ENCODE data around the gene STRN4. TPM values are rescaled to one million over a fixed set of nuclear protein-coding genes. Genes with fewer than 3 reads are reported as not detected.

STRN4 gene
- polyA plus RNA-seq, 1 donor from 2014 or later, result 153 TPM

DNA sequence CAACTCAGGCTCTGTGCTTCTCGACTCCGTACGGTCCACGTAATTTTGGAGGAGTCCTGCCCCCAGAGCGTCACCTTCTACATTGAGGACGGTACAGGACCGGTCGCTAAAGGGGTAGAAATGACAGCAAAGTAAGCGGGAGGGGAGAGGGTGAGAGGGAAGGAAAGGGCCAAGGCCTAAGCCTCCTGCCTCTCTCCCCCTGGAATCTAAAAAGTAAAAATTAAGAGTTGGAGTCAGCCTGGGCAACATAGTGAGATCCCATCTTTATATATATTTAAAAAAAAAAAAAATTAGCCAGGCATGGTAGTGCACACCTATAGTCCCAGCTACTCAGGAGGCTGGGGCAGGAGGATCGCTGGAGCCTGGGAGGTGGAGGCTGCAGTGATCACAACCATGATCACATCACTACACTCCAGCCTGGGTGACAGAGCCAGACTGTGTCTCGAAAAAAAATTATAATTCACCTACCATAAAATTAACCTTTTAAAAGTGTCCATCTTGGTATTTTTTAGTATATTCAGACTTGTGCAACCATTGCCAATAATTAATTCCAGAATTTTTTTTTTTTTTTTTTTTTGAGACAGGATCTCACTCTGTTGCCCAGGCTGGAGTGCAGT is 29.5 kb upstream of the STRN4 start:
- Histone ChIP-seq H3K4me2 (ENCODE audit: low read length) (no peak overlapping the region), H4K20me1 (ENCODE audit: insufficient read depth) (no peaks in the 10 kb centered on the region), H3K79me2 (replicated peaks; ENCODE audit: insufficient read depth, low read length) (no peaks in the 10 kb centered on the region), H2AFZ (ENCODE audit: low read depth, low read length) (no peak overlapping the region), H3K27me3 (ENCODE audit: insufficient read depth, low read depth, low read length) (no peaks in the 10 kb centered on the region), H3K27ac (ENCODE audit: low read length) (no peak overlapping the region), H3K4me3 (ENCODE audit: low read length) (no peak overlapping the region), H3K36me3 (ENCODE audit: insufficient read depth, low read length) (no peaks in the 10 kb centered on the region), H3K9me3 (ENCODE audit: low read length) (no peaks in the 10 kb centered on the region), H3K9me2 (ENCODE audit: insufficient read depth, low read length) (no peaks in the 10 kb centered on the region), H3F3A (ENCODE audit: insufficient read depth, low read length, poor library complexity, severe bottlenecking) (no peaks in the 10 kb centered on the region), H3K9ac (ENCODE audit: low read length) (no peak overlapping the region)
- no peak for TF ChIP-seq SMC3 (conservative IDR thresholded peaks at IDR 0.05; ENCODE audit: poor library complexity)
- TF ChIP-seq TAF1 (IDR thresholded peaks at IDR 0.05; ENCODE audit: low read depth), result no peak
- TF ChIP-seq RAD21 (conservative IDR thresholded peaks at IDR 0.05), result no peak
- TF ChIP-seq EZH2 (IDR thresholded peaks at IDR 0.05; ENCODE audit: borderline replicate concordance, insufficient read depth, low read length, poor library complexity, severe bottlenecking), result no peak
- TF ChIP-seq, protein P1, sequence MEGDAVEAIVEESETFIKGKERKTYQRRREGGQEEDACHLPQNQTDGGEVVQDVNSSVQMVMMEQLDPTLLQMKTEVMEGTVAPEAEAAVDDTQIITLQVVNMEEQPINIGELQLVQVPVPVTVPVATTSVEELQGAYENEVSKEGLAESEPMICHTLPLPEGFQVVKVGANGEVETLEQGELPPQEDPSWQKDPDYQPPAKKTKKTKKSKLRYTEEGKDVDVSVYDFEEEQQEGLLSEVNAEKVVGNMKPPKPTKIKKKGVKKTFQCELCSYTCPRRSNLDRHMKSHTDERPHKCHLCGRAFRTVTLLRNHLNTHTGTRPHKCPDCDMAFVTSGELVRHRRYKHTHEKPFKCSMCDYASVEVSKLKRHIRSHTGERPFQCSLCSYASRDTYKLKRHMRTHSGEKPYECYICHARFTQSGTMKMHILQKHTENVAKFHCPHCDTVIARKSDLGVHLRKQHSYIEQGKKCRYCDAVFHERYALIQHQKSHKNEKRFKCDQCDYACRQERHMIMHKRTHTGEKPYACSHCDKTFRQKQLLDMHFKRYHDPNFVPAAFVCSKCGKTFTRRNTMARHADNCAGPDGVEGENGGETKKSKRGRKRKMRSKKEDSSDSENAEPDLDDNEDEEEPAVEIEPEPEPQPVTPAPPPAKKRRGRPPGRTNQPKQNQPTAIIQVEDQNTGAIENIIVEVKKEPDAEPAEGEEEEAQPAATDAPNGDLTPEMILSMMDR (IDR thresholded peaks at IDR 0.05; ENCODE audit: poor library complexity, severe bottlenecking), result no peak
- no peak for TF ChIP-seq EP300 (conservative IDR thresholded peaks at IDR 0.05; ENCODE audit: poor library complexity, severe bottlenecking)
- no peak for TF ChIP-seq POLR2AphosphoS5 (IDR thresholded peaks at IDR 0.05)
- TF ChIP-seq, protein P2, sequence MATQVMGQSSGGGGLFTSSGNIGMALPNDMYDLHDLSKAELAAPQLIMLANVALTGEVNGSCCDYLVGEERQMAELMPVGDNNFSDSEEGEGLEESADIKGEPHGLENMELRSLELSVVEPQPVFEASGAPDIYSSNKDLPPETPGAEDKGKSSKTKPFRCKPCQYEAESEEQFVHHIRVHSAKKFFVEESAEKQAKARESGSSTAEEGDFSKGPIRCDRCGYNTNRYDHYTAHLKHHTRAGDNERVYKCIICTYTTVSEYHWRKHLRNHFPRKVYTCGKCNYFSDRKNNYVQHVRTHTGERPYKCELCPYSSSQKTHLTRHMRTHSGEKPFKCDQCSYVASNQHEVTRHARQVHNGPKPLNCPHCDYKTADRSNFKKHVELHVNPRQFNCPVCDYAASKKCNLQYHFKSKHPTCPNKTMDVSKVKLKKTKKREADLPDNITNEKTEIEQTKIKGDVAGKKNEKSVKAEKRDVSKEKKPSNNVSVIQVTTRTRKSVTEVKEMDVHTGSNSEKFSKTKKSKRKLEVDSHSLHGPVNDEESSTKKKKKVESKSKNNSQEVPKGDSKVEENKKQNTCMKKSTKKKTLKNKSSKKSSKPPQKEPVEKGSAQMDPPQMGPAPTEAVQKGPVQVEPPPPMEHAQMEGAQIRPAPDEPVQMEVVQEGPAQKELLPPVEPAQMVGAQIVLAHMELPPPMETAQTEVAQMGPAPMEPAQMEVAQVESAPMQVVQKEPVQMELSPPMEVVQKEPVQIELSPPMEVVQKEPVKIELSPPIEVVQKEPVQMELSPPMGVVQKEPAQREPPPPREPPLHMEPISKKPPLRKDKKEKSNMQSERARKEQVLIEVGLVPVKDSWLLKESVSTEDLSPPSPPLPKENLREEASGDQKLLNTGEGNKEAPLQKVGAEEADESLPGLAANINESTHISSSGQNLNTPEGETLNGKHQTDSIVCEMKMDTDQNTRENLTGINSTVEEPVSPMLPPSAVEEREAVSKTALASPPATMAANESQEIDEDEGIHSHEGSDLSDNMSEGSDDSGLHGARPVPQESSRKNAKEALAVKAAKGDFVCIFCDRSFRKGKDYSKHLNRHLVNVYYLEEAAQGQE (IDR thresholded peaks at IDR 0.05; ENCODE audit: borderline replicate concordance), result no peak

DNA sequence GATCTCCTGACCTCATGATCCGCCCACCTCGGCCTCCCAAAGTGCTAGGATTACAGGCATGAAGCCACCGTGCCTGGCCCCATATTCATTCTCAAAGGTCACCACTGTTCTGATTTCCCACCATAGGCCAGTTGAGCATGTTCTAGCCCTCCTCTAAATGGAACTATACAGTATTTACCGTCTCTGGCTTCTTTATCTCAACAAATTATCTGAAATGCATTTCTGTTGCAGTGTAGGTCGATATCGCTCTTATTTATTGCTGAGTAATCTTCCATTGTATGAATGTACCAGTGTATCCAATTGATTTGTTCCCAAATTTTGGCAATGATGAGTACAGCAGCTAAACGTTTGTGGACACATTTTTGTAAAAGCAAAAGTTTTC is 26.8 kb upstream of the STRN4 start:
- H3K9me3 ChIP-seq (ENCODE audit: low read length), result no peaks in the 10 kb centered on the region
- no peak overlapping the region for H3K9ac ChIP-seq (ENCODE audit: low read length)
- no peak overlapping the region for H3K4me3 ChIP-seq (ENCODE audit: low read length)
- TF ChIP-seq, protein P1 (IDR thresholded peaks at IDR 0.05; ENCODE audit: poor library complexity, severe bottlenecking), result no peak
- H3K27ac ChIP-seq (ENCODE audit: low read length), result no peak overlapping the region
- H3K79me2 ChIP-seq (replicated peaks; ENCODE audit: insufficient read depth, low read length), result no peaks in the 10 kb centered on the region
- H3K9me2 ChIP-seq (ENCODE audit: insufficient read depth, low read length), result no peaks in the 10 kb centered on the region
- H3K4me2 ChIP-seq (ENCODE audit: low read length), result no peak overlapping the region
- no peaks in the 10 kb centered on the region for H3F3A ChIP-seq (ENCODE audit: insufficient read depth, low read length, poor library complexity, severe bottlenecking)
- no peak overlapping the region for H2AFZ ChIP-seq (ENCODE audit: low read depth, low read length)
- no peaks in the 10 kb centered on the region for H3K27me3 ChIP-seq (ENCODE audit: insufficient read depth, low read depth, low read length)
- no peaks in the 10 kb centered on the region for H3K36me3 ChIP-seq (ENCODE audit: insufficient read depth, low read length)
- H4K20me1 ChIP-seq (ENCODE audit: insufficient read depth), result no peaks in the 10 kb centered on the region

Measured in neural cell (in vitro differentiated cells).